Skeletal muscle satellite cell (primary cell): ENCODE data around the gene TBL3.
"Not testable (repeated sequence)": the region's sequence is repeated elsewhere in the genome, so short reads cannot be mapped to it uniquely, and the experiment has no call there.

ENCODE experiments used
- H3K27me3 ChIP-seq: 2 replicates; pipeline ENCODE4 v1.7.0; 2013; ENCODE audit warnings: low read length; ENCODE audit not compliant: control insufficient read depth, insufficient read depth
- H3K36me3 ChIP-seq: 2 replicates; pipeline ENCODE4 v1.7.0; 2013; ENCODE audit warnings: mild to moderate bottlenecking, control low read depth, low read length; ENCODE audit not compliant: insufficient read depth
- H3K4me1 ChIP-seq: 2 replicates; pipeline ENCODE4 v1.7.0; 2013; ENCODE audit warnings: low read length; ENCODE audit not compliant: control insufficient read depth, insufficient read depth
- H3K4me2 ChIP-seq: 2 replicates; pipeline ENCODE4 v1.7.0; 2013; ENCODE audit warnings: mild to moderate bottlenecking, low read length
- H3K4me3 ChIP-seq: 2 replicates; pipeline ENCODE4 v1.7.0; 2013; ENCODE audit warnings: low read length
- H3K9ac ChIP-seq: 2 replicates; pipeline ENCODE4 v1.7.0; 2013; ENCODE audit warnings: mild to moderate bottlenecking, low read depth, low read length, moderate library complexity
- H3K9me3 ChIP-seq: replicated peaks from 2 replicates; pipeline ENCODE4 v1.7.0; 2013; ENCODE audit warnings: mild to moderate bottlenecking, control low read depth, low read length

The TBL3 gene

DNA sequence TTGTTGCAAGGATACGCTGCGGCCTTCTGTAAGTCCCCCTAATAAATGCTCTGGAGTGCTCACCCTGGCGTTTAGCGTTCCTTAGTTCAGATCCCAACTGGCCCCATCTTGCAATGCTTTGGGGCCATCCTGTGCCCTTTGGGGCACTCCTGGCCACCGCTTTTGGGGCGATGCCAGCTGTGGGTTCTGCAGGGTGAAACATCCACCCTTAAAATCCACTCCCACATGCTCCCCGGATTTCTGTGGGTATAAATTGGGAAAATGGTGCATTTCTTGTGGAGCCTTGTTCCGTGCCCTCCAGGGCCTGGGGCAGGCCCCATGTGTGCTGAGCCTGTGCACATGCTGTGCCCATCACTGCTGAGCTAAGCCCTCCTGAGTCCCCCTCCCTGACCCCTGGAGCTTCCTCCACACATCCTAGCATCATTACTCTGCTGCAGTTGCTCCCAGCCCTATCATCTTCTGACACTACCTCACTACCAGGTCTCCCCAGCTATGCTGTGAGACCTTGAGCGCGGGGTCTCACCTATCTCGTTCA lies 34.8 kb upstream of the TBL3 start:
- H3K4me2 ChIP-seq, result no peak overlapping the region
- H3K9me3 ChIP-seq, result no peaks in the 10 kb centered on the region
- peaks cover 8% of the 10 kb centered on the region for H3K4me1 ChIP-seq
- H3K36me3 ChIP-seq, result peaks cover 25% of the 10 kb centered on the region
- no peak overlapping the region for H3K4me3 ChIP-seq
- H3K9ac ChIP-seq, result no peak overlapping the region
- H3K27me3 ChIP-seq, result peaks cover 3% of the 10 kb centered on the region

DNA sequence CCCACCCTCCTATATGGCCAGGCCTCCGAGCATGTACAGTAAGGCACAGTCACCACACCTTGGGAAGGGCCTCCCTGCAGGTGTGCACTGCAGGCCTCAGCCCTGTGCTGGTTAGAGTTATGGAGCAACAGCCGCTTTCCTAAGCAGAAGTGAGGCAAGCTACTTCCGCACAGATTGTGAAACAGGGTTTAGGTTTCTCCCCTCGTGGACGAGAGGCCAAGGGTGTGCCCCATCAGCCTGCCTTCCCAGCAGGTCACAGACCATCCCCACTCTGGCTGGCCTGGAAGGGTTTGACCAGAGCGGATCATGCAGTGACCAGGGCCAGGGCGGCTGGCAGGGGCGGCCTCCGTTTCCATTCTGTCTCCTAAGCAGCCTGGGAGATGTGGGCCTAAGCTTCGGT lies 33.5 kb upstream of the TBL3 start:
- H3K4me1 ChIP-seq, result peaks cover 16% of the 10 kb centered on the region
- H3K36me3 ChIP-seq, result peaks cover 25% of the 10 kb centered on the region
- peaks cover 3% of the 10 kb centered on the region for H3K27me3 ChIP-seq
- H3K4me2 ChIP-seq, result no peak overlapping the region
- no peak overlapping the region for H3K9ac ChIP-seq
- no peaks in the 10 kb centered on the region for H3K9me3 ChIP-seq
- no peak overlapping the region for H3K4me3 ChIP-seq

- Histone ChIP-seq H3K9ac (no peak overlapping the region), H3K4me3 (no peak overlapping the region)
These were observed 32.9 kb upstream of the TBL3 start for GRCh38 chr16:1938910-1939309.

DNA sequence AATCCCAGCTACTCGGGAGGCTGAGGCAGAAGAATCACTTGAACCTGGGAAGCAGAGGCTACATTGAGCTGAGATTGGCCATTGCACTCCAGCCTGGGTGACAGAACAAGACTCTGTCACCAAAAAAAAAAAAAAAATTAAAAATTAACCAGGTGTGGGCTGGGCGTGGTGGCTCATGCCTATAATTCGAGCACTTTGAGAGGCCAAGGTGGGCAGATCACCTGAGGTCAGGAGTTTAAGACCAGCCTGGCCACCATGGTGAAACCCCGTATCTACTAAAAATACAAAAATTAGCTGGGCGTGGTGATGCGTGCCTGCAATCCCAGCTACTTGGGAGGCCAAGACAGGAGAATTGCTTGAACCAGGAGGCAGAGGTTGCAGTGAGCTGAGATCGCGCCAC lies 32.0 kb upstream of the TBL3 start:
- H3K9ac ChIP-seq, H3K27me3 ChIP-seq, H3K9me3 ChIP-seq, H3K4me3 ChIP-seq, H3K4me2 ChIP-seq: not testable (repeated sequence)
- H3K4me1 ChIP-seq, result peaks cover 25% of the 10 kb centered on the region
- peaks cover 25% of the 10 kb centered on the region for H3K36me3 ChIP-seq

More at GRCh38 chr16:1938910-1939309, 32.9 kb upstream of the TBL3 start:
- Histone ChIP-seq H3K27me3 (no peaks in the 10 kb centered on the region), H3K4me2 (no peak overlapping the region), H3K4me1 (peaks cover 22% of the 10 kb centered on the region), H3K9me3 (no peaks in the 10 kb centered on the region), H3K36me3 (peaks cover 25% of the 10 kb centered on the region)

DNA sequence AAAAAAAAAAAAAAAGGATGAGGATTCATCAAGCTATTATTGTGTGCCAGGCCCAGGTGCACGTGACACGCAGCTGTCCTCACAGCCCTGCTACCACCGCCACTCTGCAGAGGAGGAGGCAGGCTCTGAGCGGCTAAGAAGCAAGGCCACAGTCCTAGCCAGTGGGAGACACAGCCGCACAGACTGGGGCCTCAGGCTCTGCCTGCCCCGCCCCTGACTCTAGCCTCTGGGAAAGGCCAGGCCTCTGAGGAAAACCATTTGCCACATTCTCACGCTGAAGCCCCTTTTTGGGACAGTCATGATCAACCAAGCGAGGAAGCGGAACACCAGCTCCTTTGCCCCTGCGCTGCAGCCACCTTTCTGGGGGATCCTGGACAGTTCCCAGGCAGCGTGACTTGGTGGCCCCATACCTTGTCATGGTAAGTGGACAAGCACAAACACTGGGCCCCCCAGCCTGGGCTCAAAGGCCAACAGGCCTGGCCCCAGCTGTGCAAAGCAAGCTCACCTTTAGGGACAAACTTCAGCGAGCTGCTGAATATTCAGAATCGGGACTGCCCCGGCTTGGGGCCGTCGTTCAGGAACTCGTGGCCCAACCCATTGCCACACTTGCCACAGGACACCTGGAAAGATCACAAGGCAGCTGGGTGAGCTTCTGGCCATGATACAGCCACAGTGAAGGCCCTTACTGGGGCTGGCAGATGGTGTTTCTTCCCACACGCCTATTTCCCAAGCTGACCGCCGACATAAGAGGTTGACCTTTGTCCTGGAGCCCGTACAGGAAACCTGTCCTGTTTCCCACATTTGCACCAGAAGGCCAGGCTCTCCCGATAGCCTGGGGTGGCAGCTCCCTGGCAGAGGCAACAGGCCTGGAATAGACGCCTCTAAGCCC lies 31.3 kb upstream of the TBL3 start:
- Histone ChIP-seq H3K27me3 (no peaks in the 10 kb centered on the region), H3K4me3 (no peak overlapping the region), H3K4me1 (peaks cover 23% of the 10 kb centered on the region), H3K36me3 (peaks cover 25% of the 10 kb centered on the region), H3K9me3 (no peaks in the 10 kb centered on the region), H3K9ac (no peak overlapping the region), H3K4me2 (no peak overlapping the region)

DNA sequence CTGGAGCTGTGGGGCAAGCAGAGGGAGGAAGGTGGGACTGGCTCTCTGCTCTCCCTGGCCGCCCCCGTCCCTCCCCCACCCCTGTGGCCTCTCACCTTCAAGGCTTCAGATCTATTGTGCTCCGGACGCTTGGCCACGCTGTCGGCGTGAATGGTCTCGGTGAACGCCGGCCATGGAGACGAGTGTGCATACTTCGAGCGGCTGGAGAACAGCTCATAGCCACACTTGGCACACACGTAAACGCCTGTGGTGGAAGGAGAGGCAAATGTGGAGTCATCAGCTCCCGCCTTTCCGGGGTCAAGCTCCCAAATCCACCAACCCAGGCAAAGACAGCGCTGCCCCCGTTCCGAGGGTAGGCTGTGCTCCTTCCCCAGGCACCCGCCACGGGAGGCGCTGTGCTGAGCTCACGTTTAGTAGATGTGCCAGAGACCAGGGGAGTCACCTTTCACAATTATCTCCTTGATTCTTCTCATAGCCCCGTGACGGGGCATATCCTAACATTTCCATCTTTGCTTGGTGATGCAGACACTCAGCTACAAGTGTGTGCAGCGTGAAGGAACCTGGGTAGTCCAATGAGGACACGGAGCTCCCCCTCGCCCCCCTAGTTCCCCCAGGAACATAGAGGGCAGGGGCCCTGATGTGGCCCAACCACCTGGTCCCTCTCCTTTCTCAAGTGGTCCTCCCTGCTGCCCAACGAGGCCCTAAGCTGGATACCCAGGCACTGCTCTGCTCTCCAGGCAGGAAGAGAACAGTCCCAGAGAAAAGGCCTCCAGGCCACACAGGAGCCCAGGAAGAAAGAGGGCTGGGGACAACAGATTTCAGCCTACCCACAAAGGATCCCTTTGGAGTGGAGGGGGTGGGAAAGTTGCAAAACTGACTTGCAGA lies 30.4 kb upstream of the TBL3 start:
- Histone ChIP-seq H3K4me2 (peak overlapping the region; percentile 95), H3K9ac (peak overlapping the region; percentile 87), H3K27me3 (no peaks in the 10 kb centered on the region), H3K4me3 (peak overlapping the region; percentile 93), H3K36me3 (peaks cover 25% of the 10 kb centered on the region), H3K4me1 (peaks cover 22% of the 10 kb centered on the region), H3K9me3 (no peaks in the 10 kb centered on the region)

DNA sequence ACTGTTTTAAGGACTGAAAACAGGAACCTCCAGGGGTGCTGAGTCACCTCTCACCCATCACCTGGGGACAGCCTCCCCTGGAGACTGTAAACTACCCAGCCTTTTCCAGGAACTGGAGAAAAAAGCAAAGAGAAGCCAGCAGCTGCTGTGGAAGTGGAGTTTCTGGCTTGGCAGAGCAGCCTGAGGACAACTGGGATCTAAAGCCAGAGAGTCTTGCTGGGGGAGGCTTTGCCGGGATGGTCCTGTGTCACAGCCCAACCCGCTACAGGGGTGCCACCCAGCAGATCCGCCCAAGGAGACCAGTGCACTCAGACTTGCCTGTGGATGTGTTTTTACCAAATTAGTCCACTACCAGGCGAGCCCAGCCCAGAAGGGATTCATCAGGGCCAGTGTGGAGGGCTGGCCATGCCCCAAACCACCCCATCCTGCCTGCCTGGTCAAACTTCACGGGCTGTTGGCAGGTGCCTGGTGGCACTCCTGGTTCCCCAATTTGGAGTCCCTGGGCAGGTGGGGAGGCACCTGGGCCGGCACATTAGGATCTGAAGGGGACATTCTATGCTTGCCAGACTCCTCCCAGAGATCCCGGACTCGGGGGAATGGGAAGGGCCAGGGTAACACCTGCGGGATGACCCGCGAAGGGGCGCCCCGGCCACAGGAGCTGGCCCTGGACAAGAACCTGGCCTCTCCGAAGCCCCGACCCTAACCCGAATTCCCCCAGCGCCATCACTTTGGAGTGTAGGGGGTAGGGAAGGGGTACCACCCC lies 29.6 kb upstream of the TBL3 start:
- peak overlapping the region; percentile 95 for H3K4me2 ChIP-seq
- H3K4me1 ChIP-seq, result peaks cover 22% of the 10 kb centered on the region
- H3K4me3 ChIP-seq, result peak overlapping the region; percentile 93
- H3K36me3 ChIP-seq, result peaks cover 25% of the 10 kb centered on the region
- H3K27me3 ChIP-seq, result no peaks in the 10 kb centered on the region
- no peaks in the 10 kb centered on the region for H3K9me3 ChIP-seq
- H3K9ac ChIP-seq, result peak overlapping the region; percentile 87

- H3K27me3 ChIP-seq, result no peaks in the 10 kb centered on the region
- no peaks in the 10 kb centered on the region for H3K9me3 ChIP-seq
- peak within 1 kb of the TSS; percentile 87 for H3K9ac ChIP-seq
- H3K36me3 ChIP-seq, result peaks cover 22% of the 10 kb centered on the region
- peaks cover 22% of the 10 kb centered on the region for H3K4me1 ChIP-seq
- H3K4me3 ChIP-seq, result peak within 1 kb of the TSS; percentile 93
- H3K4me2 ChIP-seq, result peak within 1 kb of the TSS; percentile 95
These were observed 28.8 kb upstream of the TBL3 start, which contains the start of gene MSRB1 for GRCh38 chr16:1942810-1943726. Gene MSRB1 (minus strand): TSS chr16:1943199. CDS start chr16:1943156, 43 bp downstream.

GRCh38 chr16:1944612-1945199 lies 27.1 kb upstream of the TBL3 start:
- peaks cover 8% of the 10 kb centered on the region for H3K36me3 ChIP-seq
- H3K4me1 ChIP-seq, result peaks cover 22% of the 10 kb centered on the region
- no peaks in the 10 kb centered on the region for H3K9me3 ChIP-seq
- H3K4me3 ChIP-seq, result no peak overlapping the region
- H3K27me3 ChIP-seq, result no peaks in the 10 kb centered on the region
- H3K9ac ChIP-seq, result no peak overlapping the region
- peak overlapping the region; percentile 23 for H3K4me2 ChIP-seq
